Osteoblast (primary cell): ENCODE measurements around the gene PAX6. TPM values are rescaled to one million over a fixed set of nuclear protein-coding genes. Genes with fewer than 3 reads are reported as not detected.

Source experiments
- DNase-seq: peaks from one replicate; pipeline ENCODE4 v3.0.0; 2011; ENCODE audit warnings: low spot score, mixed read lengths; ENCODE audit not compliant: insufficient read length; ENCODE audit errors: missing footprints
- H2AFZ ChIP-seq: 2 replicates; pipeline ENCODE4 v1.6.0; 2011; ENCODE audit warnings: mild to moderate bottlenecking, low read length
- H3K27ac ChIP-seq: 2 replicates; pipeline ENCODE4 v1.5.1; 2011; ENCODE audit warnings: mild to moderate bottlenecking, low read depth, low read length, moderate library complexity
- H3K27me3 ChIP-seq: 2 replicates; pipeline ENCODE4 v1.6.0; 2012; ENCODE audit warnings: mild to moderate bottlenecking, control low read depth, inconsistent platforms, low read length, moderate library complexity; ENCODE audit not compliant: insufficient read depth
- H3K36me3 ChIP-seq: 2 replicates; pipeline ENCODE4 v1.5.1; 2011; ENCODE audit warnings: mild to moderate bottlenecking, low read length, control low read depth, moderate library complexity; ENCODE audit not compliant: insufficient read depth
- H3K4me1 ChIP-seq: 2 replicates; pipeline ENCODE4 v1.5.1; 2011; ENCODE audit warnings: mild to moderate bottlenecking, low read length, control low read depth, moderate library complexity; ENCODE audit not compliant: insufficient read depth
- H3K4me2 ChIP-seq: 2 replicates; pipeline ENCODE4 v1.6.0; 2011; ENCODE audit warnings: mild to moderate bottlenecking, low read length; ENCODE audit not compliant: insufficient read depth
- H3K4me3 ChIP-seq: fragments of 200-600 bp; sonication (generic); 3 replicates; pipeline ENCODE4 v1.5.1; 2012; ENCODE audit warnings: mild to moderate bottlenecking, low read length, inconsistent platforms; ENCODE audit not compliant: insufficient read depth
- H3K79me2 ChIP-seq: 2 replicates; pipeline ENCODE4 v1.6.0; 2012; ENCODE audit warnings: mild to moderate bottlenecking, low read length, control low read depth, inconsistent platforms; ENCODE audit not compliant: insufficient read depth
- H3K9me3 ChIP-seq: 2 replicates; pipeline ENCODE4 v1.5.1; 2011; ENCODE audit warnings: low read depth, low read length, control low read depth
- H4K20me1 ChIP-seq: 2 replicates; pipeline ENCODE4 v1.6.0; 2012; ENCODE audit warnings: mild to moderate bottlenecking, low read length, control low read depth; ENCODE audit not compliant: insufficient read depth
- total RNA-seq: library from RNA; depleted of rRNA; stranded (reverse); fragments of >200 nt; gene quantifications from 2 replicates; pipeline ENCODE4 v1.2.3, GENCODE V29; 2012
- TF ChIP-seq, protein P1 (sequence below): IDR thresholded peaks from 2 replicates; pipeline ENCODE4 v1.5.1; 2011; ENCODE audit warnings: mild to moderate bottlenecking, low read depth, low read length, moderate library complexity; ENCODE audit errors: extremely low read depth

The PAX6 gene
- total RNA-seq, 1 donor, result 0.36 TPM

- no peak overlapping the region for H2AFZ ChIP-seq
- no peaks in the 10 kb centered on the region for H3K36me3 ChIP-seq
- no peak overlapping the region for H3K4me2 ChIP-seq
- TF ChIP-seq, protein P1, sequence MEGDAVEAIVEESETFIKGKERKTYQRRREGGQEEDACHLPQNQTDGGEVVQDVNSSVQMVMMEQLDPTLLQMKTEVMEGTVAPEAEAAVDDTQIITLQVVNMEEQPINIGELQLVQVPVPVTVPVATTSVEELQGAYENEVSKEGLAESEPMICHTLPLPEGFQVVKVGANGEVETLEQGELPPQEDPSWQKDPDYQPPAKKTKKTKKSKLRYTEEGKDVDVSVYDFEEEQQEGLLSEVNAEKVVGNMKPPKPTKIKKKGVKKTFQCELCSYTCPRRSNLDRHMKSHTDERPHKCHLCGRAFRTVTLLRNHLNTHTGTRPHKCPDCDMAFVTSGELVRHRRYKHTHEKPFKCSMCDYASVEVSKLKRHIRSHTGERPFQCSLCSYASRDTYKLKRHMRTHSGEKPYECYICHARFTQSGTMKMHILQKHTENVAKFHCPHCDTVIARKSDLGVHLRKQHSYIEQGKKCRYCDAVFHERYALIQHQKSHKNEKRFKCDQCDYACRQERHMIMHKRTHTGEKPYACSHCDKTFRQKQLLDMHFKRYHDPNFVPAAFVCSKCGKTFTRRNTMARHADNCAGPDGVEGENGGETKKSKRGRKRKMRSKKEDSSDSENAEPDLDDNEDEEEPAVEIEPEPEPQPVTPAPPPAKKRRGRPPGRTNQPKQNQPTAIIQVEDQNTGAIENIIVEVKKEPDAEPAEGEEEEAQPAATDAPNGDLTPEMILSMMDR, result no peak
- peaks cover 5% of the 10 kb centered on the region for H3K4me1 ChIP-seq
- H3K4me3 ChIP-seq, result no peak overlapping the region
- no peaks in the 10 kb centered on the region for H3K79me2 ChIP-seq
- peaks cover 5% of the 10 kb centered on the region for H4K20me1 ChIP-seq
- peaks cover 98% of the 10 kb centered on the region for H3K27me3 ChIP-seq
- H3K9me3 ChIP-seq, result no peaks in the 10 kb centered on the region
- H3K27ac ChIP-seq, result no peak overlapping the region
- peak; percentile 71 for DNase-seq
Observed at GRCh38 chr11:31806186-31806927, 4.8 kb downstream of the PAX6 start.

DNA sequence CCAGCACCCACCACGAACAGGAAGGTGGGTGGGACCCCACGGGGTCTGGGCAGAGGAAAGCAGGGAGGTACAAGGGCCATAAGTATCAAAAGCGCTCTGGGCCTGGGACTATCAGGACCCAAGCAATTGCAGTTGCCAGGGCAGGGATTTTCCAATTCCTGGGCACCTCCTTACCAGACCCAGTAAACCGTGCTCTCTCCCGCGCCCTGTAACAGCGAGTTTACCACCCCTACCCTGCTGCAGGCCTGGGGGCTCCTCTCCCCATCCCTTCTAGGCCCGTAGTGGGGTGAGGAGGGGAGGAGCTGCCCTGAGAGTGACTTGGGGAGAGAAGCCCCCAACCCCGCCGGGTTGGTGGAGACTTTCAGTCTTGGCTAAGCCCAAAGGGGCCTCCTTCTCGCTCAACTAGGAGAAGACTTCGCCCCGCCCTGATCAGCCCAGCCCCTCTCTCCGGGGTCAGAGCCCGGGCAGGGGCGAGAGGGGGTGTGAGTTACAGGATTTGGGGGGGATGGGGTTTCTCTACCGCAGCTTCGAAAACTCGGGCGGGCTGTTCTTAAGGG is 5.4 kb downstream of the PAX6 start:
- Histone ChIP-seq H4K20me1 (peaks cover 5% of the 10 kb centered on the region), H3K27ac (no peak overlapping the region), H3K9me3 (no peaks in the 10 kb centered on the region), H3K27me3 (peaks cover 98% of the 10 kb centered on the region), H3K4me3 (no peak overlapping the region), H3K4me2 (no peak overlapping the region), H3K79me2 (no peaks in the 10 kb centered on the region), H3K4me1 (peaks cover 5% of the 10 kb centered on the region), H2AFZ (no peak overlapping the region), H3K36me3 (no peaks in the 10 kb centered on the region)
- peak; percentile 56 for DNase-seq
- TF ChIP-seq, protein P1, result no peak

DNA sequence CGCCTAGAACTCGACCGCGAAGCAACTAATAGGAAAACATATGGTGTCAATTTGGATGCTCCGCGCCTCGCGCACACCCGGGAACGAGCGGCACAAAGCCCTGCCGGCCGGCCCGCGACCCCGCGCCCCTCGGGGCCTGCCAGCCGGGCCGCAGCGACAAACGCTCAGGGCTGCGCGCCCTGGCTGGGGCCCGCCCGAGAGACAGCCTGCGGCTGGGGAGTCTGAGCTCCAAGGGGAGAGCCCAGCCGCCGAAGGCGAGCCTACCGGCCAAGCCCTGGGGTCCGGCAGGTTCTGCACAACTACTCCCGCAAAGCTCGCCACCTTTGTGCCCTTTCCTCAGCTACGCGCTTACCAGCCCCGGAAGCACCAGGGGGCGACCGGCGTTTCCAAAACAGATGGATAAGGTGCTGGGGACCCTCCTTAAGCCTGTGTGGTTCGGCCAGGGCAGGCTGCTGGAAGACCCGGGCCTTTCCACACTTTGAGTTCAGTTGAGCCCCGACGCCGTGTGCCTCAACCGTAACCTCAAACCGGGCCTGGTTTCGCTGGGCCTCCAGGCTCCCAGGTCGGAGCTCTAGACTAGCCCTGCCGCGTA is 6.0 kb downstream of the PAX6 start:
- Histone ChIP-seq H3K4me2 (peak overlapping the region; percentile 39), H3K79me2 (no peaks in the 10 kb centered on the region), H3K9me3 (no peaks in the 10 kb centered on the region), H3K4me1 (peaks cover 5% of the 10 kb centered on the region), H3K27ac (no peak overlapping the region), H4K20me1 (peaks cover 5% of the 10 kb centered on the region), H3K4me3 (no peak overlapping the region), H2AFZ (no peak overlapping the region), H3K36me3 (no peaks in the 10 kb centered on the region), H3K27me3 (peaks cover 98% of the 10 kb centered on the region)
- TF ChIP-seq, protein P1, result no peak
- DNase-seq, result peak; percentile 85

DNA sequence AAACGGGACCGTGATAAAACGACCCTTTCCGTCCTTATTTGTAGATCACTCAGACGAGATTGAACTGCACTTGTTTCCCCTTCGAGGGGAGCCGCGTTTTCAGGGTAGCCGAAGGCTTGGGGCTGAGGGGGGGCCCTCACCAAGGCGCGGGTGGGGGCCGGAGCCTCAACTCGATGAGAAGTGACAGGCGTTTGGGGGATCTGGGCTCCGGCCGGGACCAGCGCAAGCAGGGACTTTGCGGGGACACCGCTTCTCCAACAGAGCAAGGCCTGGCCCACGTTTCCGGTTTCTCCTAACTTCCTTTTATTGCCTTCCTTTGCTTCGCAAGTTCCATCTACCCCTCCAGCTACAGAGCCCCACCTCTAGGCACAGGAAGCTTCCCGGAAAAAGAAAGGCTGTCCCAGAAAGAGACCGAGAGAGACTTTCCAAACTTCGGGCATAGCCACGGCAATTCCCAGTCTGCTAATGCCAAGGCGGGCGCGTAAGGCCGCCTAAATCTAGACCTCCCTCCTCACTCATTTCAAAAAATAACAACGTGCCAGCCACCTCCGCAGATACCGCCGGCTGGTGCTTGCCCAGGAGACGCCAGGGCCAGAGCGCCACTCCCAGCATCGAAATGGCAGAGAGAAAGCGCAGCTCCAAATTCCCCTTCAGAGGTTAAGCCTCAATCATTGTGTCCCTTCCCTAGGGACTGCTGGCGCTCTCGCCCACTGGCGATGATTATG is 6.6 kb downstream of the PAX6 start:
- Histone ChIP-seq H3K27me3 (peaks cover 99% of the 10 kb centered on the region), H2AFZ (no peak overlapping the region), H3K9me3 (no peaks in the 10 kb centered on the region), H3K79me2 (no peaks in the 10 kb centered on the region), H3K4me1 (peaks cover 5% of the 10 kb centered on the region), H4K20me1 (peaks cover 3% of the 10 kb centered on the region), H3K4me3 (peak overlapping the region; percentile 19), H3K36me3 (no peaks in the 10 kb centered on the region), H3K27ac (no peak overlapping the region), H3K4me2 (peak overlapping the region; percentile 39)
- peak; percentile 79 for DNase-seq
- TF ChIP-seq, protein P1, result no peak
